ENCODE measurements around the gene ZNF630.
"Not testable (repeated sequence)": the region's sequence is repeated elsewhere in the genome, so short reads cannot be mapped to it uniquely, and the experiment has no call there.

DNA sequence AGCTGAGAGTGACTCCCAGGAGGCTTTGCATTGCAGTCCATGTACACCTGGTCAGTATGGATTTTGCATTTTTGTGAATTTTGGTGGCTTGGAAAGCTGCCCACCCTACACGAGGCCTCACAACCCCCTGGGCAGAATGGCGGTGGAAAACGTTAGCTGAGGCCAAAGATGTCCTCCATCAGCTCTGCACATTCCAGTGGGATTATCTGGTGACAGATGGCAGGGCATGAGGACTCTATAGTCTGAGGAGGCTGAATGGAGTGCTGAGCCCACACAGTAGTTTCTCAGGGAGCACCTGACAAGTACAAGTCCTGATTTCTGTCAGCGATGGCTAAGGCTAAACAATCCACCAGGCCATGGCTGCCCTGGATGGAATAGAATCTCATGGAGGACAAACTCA lies 43.9 kb downstream of the ZNF630 start:
- TF ChIP-seq, protein P1, sequence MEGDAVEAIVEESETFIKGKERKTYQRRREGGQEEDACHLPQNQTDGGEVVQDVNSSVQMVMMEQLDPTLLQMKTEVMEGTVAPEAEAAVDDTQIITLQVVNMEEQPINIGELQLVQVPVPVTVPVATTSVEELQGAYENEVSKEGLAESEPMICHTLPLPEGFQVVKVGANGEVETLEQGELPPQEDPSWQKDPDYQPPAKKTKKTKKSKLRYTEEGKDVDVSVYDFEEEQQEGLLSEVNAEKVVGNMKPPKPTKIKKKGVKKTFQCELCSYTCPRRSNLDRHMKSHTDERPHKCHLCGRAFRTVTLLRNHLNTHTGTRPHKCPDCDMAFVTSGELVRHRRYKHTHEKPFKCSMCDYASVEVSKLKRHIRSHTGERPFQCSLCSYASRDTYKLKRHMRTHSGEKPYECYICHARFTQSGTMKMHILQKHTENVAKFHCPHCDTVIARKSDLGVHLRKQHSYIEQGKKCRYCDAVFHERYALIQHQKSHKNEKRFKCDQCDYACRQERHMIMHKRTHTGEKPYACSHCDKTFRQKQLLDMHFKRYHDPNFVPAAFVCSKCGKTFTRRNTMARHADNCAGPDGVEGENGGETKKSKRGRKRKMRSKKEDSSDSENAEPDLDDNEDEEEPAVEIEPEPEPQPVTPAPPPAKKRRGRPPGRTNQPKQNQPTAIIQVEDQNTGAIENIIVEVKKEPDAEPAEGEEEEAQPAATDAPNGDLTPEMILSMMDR (IDR thresholded peaks at IDR 0.05 in 2 of 3, conservative IDR thresholded peaks at IDR 0.05 in 1 of 3; ENCODE audit: control insufficient read depth in 2 of 3, extremely low read depth in 1 of 3, insufficient read depth in 1 of 3, low read depth in 3 of 3, low read length in 3 of 3), result not testable (repeated sequence)
- not testable (repeated sequence) for TF ChIP-seq EZH2 (IDR thresholded peaks at IDR 0.05; ENCODE audit: borderline replicate concordance, control insufficient read depth, low read depth, low read length); CEBPB (IDR thresholded peaks at IDR 0.05; ENCODE audit: borderline replicate concordance in 1 of 2, low read depth in 2 of 2, low read length in 2 of 2); SMC3 (IDR thresholded peaks at IDR 0.05; ENCODE audit: borderline replicate concordance, low read length); REST (IDR thresholded peaks at IDR 0.05; ENCODE audit: low read depth, low read length); GABPA (IDR thresholded peaks at IDR 0.05; ENCODE audit: low read depth); POLR2A (IDR thresholded peaks at IDR 0.05; ENCODE audit: low read depth, low read length); MYC (IDR thresholded peaks at IDR 0.05; ENCODE audit: insufficient read depth, insufficient read length, insufficient replicate concordance, low read length, severe bottlenecking); YY1 (IDR thresholded peaks at IDR 0.05; ENCODE audit: low read depth, low read length); POLR2AphosphoS5 (IDR thresholded peaks at IDR 0.05; ENCODE audit: low read length); SP1 (IDR thresholded peaks at IDR 0.05; ENCODE audit: low read depth, low read length); SREBF2 (IDR thresholded peaks at IDR 0.05; ENCODE audit: low read length); CHD4 (IDR thresholded peaks at IDR 0.05)
- TF ChIP-seq, protein P2, sequence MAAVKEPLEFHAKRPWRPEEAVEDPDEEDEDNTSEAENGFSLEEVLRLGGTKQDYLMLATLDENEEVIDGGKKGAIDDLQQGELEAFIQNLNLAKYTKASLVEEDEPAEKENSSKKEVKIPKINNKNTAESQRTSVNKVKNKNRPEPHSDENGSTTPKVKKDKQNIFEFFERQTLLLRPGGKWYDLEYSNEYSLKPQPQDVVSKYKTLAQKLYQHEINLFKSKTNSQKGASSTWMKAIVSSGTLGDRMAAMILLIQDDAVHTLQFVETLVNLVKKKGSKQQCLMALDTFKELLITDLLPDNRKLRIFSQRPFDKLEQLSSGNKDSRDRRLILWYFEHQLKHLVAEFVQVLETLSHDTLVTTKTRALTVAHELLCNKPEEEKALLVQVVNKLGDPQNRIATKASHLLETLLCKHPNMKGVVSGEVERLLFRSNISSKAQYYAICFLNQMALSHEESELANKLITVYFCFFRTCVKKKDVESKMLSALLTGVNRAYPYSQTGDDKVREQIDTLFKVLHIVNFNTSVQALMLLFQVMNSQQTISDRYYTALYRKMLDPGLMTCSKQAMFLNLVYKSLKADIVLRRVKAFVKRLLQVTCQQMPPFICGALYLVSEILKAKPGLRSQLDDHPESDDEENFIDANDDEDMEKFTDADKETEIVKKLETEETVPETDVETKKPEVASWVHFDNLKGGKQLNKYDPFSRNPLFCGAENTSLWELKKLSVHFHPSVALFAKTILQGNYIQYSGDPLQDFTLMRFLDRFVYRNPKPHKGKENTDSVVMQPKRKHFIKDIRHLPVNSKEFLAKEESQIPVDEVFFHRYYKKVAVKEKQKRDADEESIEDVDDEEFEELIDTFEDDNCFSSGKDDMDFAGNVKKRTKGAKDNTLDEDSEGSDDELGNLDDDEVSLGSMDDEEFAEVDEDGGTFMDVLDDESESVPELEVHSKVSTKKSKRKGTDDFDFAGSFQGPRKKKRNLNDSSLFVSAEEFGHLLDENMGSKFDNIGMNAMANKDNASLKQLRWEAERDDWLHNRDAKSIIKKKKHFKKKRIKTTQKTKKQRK (IDR thresholded peaks at IDR 0.05; ENCODE audit: low read depth, low read length), result not testable (repeated sequence)
